Activated naive CD8-positive, alpha-beta T cell treated with anti-CD3 and anti-CD28 coated beads, Interleukin-2, amount 50 U/mL, for 24 hours (primary cell): Measurements from ENCODE around the gene TTC27.

Experiments
- ATAC-seq: fragments of 150-1000 bp; cut with Tn5 transposase; one replicate; pipeline ENCODE4 v1.10.0; 2021
- DNase-seq: peaks from one replicate; pipeline ENCODE4 v3.0.0; 2021
- H3K27ac Mint-ChIP-seq: one replicate; pipeline ENCODE4 v1.8.0; 2021; ENCODE audit warnings: mild to moderate bottlenecking, mixed read lengths
- H3K27me3 Mint-ChIP-seq: one replicate; pipeline ENCODE4 v1.8.0; 2021; ENCODE audit warnings: mixed read lengths
- H3K36me3 Mint-ChIP-seq: one replicate; pipeline ENCODE4 v1.8.0; 2021; ENCODE audit warnings: low read depth, mixed read lengths
- H3K4me1 Mint-ChIP-seq: one replicate; pipeline ENCODE4 v1.8.0; 2021; ENCODE audit warnings: mixed read lengths
- H3K4me3 Mint-ChIP-seq: one replicate; pipeline ENCODE4 v1.8.0; 2021; ENCODE audit warnings: mild to moderate bottlenecking, moderate library complexity, mixed read lengths
- H3K9me3 Mint-ChIP-seq: one replicate; pipeline ENCODE4 v1.8.0; 2021; ENCODE audit warnings: mixed read lengths

Gene TTC27

DNA sequence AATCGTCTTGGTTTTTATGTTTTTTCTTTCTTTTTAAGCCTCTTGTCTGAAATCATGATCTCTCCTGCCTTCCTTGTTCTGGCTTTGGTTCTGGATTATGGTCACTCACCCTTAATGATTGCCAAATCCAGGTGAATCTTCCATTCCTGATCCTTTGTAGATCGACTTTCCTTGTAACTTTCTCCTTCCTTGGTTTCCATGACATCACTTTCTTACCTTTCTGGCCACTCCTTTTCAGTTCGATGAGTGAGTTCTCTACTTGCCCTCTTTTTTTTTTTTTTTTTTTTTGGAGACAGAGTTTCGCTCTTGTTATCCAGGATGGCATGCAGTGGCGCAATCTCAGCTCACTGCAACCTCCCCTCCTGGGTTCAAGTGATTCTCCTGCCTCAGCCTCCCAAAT, 179.8 kb downstream of the TTC27 start:
- Mint-ChIP-seq H3K9me3 (no peaks in the 10 kb centered on the region), H3K27me3 (no peaks in the 10 kb centered on the region)
- no peak for ATAC-seq

DNA sequence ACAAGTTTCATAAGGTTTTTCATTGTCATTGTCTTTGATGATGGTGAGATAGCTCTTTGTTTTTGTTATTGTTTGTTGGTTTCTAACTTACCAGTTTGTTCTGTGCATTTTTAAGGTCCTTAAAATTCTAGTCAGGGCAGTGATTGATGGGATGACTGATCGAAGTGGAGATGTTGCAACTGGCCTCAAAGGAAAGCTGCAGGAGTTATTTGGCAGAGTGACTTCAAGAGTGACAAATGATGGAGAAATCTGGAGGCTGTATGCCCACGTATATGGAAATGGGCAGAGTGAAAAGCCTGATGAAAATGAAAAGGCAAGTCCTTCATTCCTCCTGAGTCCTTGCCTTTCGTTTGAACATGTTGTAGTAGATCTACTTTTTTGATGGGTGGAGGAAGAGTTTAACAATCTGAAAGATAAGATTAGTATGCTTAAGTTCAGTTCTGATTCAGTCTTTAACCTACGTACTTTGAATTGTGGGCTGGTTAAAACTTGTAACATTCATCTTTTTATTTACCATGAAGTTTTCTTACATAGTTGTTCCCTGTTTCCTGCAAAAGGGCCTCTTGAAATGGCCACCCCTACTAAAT, 183.2 kb downstream of the TTC27 start:
- no peak overlapping the region for H3K27ac Mint-ChIP-seq
- no peaks in the 10 kb centered on the region for H3K4me1 Mint-ChIP-seq
- no peak overlapping the region for H3K4me3 Mint-ChIP-seq
- no peaks in the 10 kb centered on the region for H3K27me3 Mint-ChIP-seq
- ATAC-seq = no peak
- H3K36me3 Mint-ChIP-seq = peaks cover 45% of the 10 kb centered on the region
- DNase-seq = no peak
- H3K9me3 Mint-ChIP-seq = no peaks in the 10 kb centered on the region

More for the DNA sequence above, 179.8 kb downstream of the TTC27 start:
- DNase-seq = no peak
- no peak overlapping the region for H3K4me3 Mint-ChIP-seq
- no peaks in the 10 kb centered on the region for H3K4me1 Mint-ChIP-seq
- H3K27ac Mint-ChIP-seq = no peak overlapping the region
- peaks cover 32% of the 10 kb centered on the region for H3K36me3 Mint-ChIP-seq

DNA sequence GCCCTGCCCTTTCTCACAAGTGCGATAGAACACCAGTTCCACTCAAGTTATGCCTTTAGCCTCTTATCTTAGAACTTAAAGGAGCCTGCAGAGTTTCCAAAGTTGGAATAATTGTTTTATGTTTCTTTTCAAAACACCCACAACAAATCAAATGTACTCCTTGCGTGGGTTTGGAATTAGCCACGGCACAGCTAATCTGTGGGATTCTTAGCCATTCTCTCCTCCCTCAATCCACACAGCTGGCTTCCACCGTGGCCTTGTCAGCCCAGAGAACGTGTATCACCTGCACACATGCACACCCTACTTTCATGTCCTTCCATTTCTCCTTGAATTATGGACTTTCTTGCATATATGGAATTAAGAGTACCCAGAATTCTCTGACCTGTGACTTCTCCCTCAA, 183.8 kb downstream of the TTC27 start:
- H3K27ac Mint-ChIP-seq = no peak overlapping the region

DNA sequence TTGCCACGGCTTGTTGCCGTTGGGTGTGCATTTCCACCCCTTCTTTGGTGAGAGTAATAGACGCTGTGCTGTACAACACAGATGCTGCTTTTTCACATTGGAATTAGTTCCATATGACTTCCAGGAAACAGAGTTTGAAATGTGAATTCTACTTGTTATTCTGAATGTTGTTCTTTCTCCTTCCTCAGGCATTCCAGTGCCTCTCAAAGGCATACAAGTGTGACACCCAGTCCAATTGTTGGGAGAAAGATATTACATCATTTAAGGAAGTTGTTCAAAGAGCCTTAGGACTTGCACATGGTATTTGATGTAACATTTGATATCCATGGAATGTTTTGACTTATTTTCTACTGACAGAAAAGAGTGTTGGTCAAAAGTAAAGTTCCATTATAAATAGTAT, 184.5 kb downstream of the TTC27 start:
- no peak for DNase-seq
- ATAC-seq = no peak
- peaks cover 50% of the 10 kb centered on the region for H3K36me3 Mint-ChIP-seq
- H3K27me3 Mint-ChIP-seq = no peaks in the 10 kb centered on the region
- H3K4me1 Mint-ChIP-seq = no peaks in the 10 kb centered on the region
- no peak overlapping the region for H3K4me3 Mint-ChIP-seq
- no peaks in the 10 kb centered on the region for H3K9me3 Mint-ChIP-seq
- no peak overlapping the region for H3K27ac Mint-ChIP-seq

More for the DNA sequence above, 183.8 kb downstream of the TTC27 start:
- Mint-ChIP-seq H3K36me3 (peaks cover 49% of the 10 kb centered on the region), H3K9me3 (no peaks in the 10 kb centered on the region), H3K4me3 (no peak overlapping the region), H3K27me3 (no peaks in the 10 kb centered on the region), H3K4me1 (no peaks in the 10 kb centered on the region)
- no peak for DNase-seq
- no peak for ATAC-seq

DNA sequence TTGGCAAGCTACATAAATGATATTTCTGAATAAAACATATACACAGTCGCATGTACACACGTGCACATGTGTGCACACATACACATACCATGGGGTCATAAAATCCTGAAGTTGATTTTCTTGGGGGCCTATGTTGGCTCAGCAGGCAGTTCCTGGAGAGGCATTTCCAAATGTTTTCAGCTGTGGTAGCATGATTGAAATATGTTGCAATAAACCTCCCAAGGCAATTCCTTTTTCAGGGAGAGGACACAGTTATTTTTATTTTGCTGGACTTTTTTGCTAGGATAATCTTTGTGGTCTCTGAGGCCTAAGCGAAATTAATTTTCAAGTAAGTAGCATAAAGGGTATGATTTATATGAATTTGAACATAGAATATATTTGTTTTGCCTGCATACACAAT, 192.2 kb downstream of the TTC27 start:
- ATAC-seq (no peak), DNase-seq (no peak)
- no peaks in the 10 kb centered on the region for H3K9me3 Mint-ChIP-seq
- H3K27ac Mint-ChIP-seq = no peak overlapping the region
- H3K36me3 Mint-ChIP-seq = peaks cover 38% of the 10 kb centered on the region
- H3K4me3 Mint-ChIP-seq = no peak overlapping the region
- no peaks in the 10 kb centered on the region for H3K27me3 Mint-ChIP-seq
- no peaks in the 10 kb centered on the region for H3K4me1 Mint-ChIP-seq

DNA sequence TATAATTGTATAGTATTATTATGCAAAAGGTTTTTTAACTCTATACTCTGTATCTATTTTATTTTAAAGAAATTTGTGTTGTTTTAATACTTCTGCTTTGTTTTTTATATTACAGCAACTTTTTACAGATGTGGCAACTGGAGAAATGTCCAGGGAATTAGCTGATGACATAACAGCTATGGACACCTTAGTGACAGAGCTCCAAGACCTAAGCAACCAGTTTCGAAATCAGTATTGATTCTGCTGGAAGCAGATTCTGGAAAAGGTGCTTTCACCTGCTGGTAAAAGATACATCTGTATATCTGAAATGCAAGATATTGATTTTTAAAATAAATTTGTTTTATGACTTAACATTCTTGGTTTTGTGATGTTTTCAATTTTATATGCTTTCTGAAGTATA, 192.9 kb downstream of the TTC27 start:
- Mint-ChIP-seq H3K9me3 (no peaks in the 10 kb centered on the region), H3K36me3 (peaks cover 41% of the 10 kb centered on the region), H3K27ac (no peak overlapping the region), H3K27me3 (no peaks in the 10 kb centered on the region), H3K4me3 (no peak overlapping the region), H3K4me1 (no peaks in the 10 kb centered on the region)
- DNase-seq = no peak
- ATAC-seq = no peak

DNA sequence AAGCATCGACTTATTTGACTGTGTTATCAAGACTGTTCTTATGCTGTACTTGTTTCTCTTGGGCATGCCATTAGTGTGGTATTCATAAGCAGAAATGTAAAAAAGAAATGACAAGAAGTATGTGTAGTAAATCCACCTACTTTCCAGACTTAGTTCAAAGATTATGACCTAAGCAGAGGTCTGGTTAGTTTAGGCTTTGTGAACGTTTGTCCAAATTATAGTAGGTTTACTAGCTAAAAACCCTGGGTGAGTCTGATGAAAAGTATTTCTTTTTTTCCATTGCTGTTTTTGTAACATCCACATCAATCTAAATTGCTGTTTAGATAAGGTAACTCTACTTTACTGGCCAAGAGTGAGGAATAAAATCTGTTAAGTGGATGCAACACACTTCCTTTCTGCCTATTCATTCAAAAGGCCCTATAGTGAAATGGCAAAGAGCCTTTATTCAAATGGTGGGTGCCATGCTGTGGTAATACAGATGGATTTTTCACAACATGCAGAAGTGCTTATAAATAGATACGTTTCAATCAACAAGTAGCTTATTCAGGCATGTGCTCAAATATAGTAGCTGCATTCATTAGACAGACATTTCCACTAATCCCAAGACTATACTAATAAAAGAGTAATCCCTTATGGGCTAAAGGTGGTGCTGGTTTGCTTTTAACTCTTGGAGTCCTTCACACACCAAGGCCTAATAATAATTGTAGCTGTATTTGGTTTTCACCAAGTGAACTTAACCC, 196.4 kb downstream of the TTC27 start:
- H3K4me3 Mint-ChIP-seq = no peak overlapping the region
- H3K27ac Mint-ChIP-seq = no peak overlapping the region
- DNase-seq (no peak), ATAC-seq (no peak)
- no peaks in the 10 kb centered on the region for H3K27me3 Mint-ChIP-seq
- H3K36me3 Mint-ChIP-seq = peaks cover 29% of the 10 kb centered on the region
- H3K4me1 Mint-ChIP-seq = no peaks in the 10 kb centered on the region
- peaks cover 8% of the 10 kb centered on the region for H3K9me3 Mint-ChIP-seq

DNA sequence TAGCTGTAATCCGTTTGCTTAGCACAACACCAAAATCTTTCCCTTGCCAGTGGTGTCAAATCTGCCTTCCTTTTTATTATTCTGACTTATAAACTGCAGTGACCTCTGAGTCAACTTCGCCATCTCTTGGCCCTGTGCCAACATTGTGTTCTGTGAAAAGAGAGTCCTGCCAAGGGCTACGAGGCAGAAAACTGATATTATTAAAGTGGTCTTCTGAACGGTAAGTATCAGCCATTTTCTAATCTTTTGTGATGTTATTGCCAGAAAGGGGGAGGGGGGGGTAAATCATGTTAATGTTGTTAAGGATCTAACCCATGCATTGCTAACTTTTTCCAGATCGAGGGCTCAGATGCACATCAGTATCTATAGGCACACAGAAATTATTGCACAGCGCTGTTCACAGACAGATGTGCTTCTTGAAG, 197.5 kb downstream of the TTC27 start:
- Mint-ChIP-seq H3K27me3 (no peaks in the 10 kb centered on the region), H3K27ac (no peak overlapping the region), H3K36me3 (peaks cover 19% of the 10 kb centered on the region), H3K4me1 (no peaks in the 10 kb centered on the region), H3K9me3 (peaks cover 12% of the 10 kb centered on the region), H3K4me3 (no peak overlapping the region)
- ATAC-seq (no peak), DNase-seq (no peak)

DNA sequence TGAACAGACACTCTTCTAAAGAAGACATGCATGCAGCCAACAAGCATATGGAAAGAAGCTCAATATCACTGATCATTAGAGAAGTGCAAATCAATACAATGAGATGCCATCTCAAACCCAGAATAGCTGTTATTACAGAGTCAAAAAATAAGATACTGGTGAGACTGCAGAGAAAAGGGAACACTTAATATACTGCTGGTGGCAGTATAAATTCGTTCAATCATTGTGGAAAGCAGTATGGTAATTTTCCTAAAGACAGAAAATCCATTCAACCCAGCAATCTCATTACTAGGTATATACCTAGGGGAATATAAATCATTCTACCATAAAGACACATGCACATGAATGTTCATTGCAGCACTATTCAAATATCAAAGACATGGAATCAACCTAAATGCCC, 202.3 kb downstream of the TTC27 start:
- DNase-seq = no peak
- Mint-ChIP-seq H3K27ac (no peak overlapping the region), H3K27me3 (no peaks in the 10 kb centered on the region), H3K4me1 (no peaks in the 10 kb centered on the region), H3K4me3 (no peak overlapping the region), H3K36me3 (peaks cover 10% of the 10 kb centered on the region), H3K9me3 (peaks cover 18% of the 10 kb centered on the region)
- ATAC-seq = no peak

DNA sequence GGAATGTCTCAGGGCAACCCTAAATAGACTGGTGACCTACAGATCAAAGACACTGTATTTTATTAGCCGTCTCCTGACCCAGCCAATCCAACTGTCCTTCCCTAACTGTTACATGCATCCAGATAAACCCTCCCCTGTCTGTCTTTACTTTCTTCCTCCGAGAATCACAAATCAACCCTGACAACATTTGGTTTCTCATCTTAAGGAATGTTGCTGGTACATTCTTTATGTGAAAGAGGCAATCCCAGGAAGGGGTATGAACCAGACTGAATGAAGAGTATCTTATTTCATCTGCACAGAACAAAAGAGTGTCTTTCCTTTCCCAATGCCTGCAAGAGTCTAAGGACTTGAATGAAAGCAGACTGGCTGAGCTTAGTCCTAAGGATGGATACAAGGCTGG, 205.0 kb downstream of the TTC27 start:
- H3K9me3 Mint-ChIP-seq = peaks cover 18% of the 10 kb centered on the region
- no peaks in the 10 kb centered on the region for H3K4me1 Mint-ChIP-seq
- DNase-seq = no peak
- ATAC-seq = no peak
- no peak overlapping the region for H3K4me3 Mint-ChIP-seq
- peaks cover 3% of the 10 kb centered on the region for H3K36me3 Mint-ChIP-seq
- no peak overlapping the region for H3K27ac Mint-ChIP-seq
- no peaks in the 10 kb centered on the region for H3K27me3 Mint-ChIP-seq

DNA sequence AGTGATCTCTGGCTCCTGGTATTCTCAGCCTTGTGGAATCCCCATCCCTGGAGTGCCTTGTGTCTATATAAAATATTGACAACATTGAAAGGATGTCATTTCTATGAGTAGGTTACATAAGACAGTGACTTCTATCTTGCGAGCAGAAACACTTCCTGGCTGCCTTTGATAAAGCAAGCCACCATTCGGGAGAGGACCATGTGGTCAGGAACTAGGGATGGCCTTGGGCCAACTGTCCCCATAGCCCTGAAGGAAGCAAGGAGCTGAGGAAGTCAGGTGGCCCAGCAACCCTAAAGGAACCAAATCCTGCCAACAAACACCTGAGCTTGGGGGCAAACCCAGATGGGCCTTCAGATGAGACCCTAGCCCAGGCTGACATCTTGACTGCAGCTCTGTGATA, 205.9 kb downstream of the TTC27 start:
- Mint-ChIP-seq H3K4me3 (no peak overlapping the region), H3K4me1 (no peaks in the 10 kb centered on the region), H3K27me3 (no peaks in the 10 kb centered on the region), H3K36me3 (peaks cover 3% of the 10 kb centered on the region), H3K27ac (no peak overlapping the region), H3K9me3 (peaks cover 13% of the 10 kb centered on the region)
- ATAC-seq = no peak
- no peak for DNase-seq

DNA sequence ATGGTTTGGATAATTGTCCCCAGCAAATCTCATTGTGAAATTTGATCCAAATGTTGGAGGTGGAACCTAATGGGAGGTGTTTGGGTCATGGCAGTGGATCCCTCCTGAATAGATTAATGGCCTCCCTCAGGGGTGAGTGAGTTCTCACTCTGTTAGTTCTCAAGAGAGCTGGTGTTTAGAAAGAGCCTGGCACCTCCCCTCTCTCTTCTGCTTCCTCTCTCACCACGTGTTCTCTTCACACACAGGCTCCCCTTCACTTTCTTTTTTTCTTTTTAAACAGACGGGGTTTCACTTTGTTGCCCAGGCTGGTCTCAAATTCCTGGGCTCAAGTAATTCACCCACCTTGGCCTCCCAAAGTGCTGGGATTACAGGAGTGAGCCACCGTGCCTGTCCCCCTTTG, 207.3 kb downstream of the TTC27 start:
- ATAC-seq (no peak), DNase-seq (no peak)
- H3K36me3 Mint-ChIP-seq = peaks cover 2% of the 10 kb centered on the region
- H3K9me3 Mint-ChIP-seq = peaks cover 6% of the 10 kb centered on the region
- H3K4me3 Mint-ChIP-seq = no peak overlapping the region
- H3K27ac Mint-ChIP-seq = no peak overlapping the region
- H3K27me3 Mint-ChIP-seq = no peaks in the 10 kb centered on the region
- H3K4me1 Mint-ChIP-seq = no peaks in the 10 kb centered on the region

DNA sequence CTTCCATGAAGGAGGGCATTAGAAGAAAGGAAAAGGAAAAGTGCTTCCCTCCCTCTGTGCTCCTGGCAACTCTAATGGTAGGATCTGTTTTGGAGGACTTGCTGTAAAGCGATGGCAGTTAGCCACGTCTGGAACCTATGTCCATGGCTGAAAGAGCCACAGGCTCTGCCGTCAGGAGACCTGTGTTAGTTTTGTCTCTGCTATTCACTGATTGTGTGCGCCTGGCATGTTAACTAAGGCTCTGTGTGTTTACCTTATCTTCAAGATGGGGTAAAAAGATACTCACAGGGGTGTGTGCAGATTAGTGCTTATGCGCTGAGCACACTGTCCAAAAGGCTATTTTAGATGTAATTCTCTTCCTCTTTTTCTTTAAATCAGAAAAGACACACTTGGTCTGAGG, 209.1 kb downstream of the TTC27 start:
- Mint-ChIP-seq H3K27me3 (no peaks in the 10 kb centered on the region), H3K36me3 (peaks cover 2% of the 10 kb centered on the region), H3K4me3 (no peak overlapping the region), H3K27ac (no peak overlapping the region), H3K9me3 (no peaks in the 10 kb centered on the region), H3K4me1 (no peaks in the 10 kb centered on the region)
- ATAC-seq (no peak), DNase-seq (no peak)

DNA sequence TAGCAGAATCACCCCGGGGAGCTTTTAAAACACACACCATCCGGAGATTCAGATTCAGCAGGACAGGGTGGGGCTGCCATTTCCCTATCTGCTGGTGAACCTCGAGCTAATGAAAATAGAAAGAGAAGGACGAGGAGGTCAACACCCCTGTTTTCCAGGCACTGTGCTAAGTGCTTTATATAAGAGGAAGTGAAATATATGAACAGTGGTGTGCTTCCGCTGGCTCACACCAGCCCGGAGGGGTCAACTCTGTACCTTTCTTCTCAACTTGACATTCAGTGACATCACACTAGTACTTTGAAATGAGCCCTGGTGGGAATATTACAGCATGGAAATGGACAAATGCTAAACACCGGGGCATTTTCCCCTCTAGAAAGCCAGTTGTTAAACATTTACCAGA, 210.6 kb downstream of the TTC27 start:
- H3K27ac Mint-ChIP-seq = no peak overlapping the region
- DNase-seq = no peak
- ATAC-seq = no peak

DNA sequence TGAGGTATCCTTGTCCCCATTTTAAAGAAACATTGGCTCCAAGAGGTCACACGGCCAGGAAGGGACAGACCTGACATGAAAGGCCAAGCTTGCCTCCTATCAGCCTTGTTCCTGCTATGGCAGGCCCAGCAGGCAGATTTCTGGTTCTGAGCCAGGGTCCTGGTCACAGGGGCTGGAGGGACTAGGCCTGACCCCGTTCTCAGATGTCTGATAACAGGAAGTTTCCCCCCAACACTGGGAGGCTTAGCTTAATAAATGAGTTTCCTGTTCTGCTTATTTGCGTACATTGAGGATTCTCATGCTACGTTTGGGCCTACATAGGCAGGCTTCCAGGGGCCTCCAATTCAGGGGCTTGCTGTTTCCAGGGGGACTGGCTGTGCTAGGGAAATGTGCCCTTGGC, 211.1 kb downstream of the TTC27 start:
- Mint-ChIP-seq H3K36me3 (peaks cover 2% of the 10 kb centered on the region), H3K27ac (no peak overlapping the region), H3K27me3 (no peaks in the 10 kb centered on the region), H3K9me3 (no peaks in the 10 kb centered on the region), H3K4me3 (no peak overlapping the region), H3K4me1 (no peaks in the 10 kb centered on the region)
- no peak for DNase-seq
- ATAC-seq = no peak

More for the DNA sequence above, 210.6 kb downstream of the TTC27 start:
- Mint-ChIP-seq H3K4me3 (no peak overlapping the region), H3K4me1 (no peaks in the 10 kb centered on the region), H3K27me3 (no peaks in the 10 kb centered on the region), H3K9me3 (no peaks in the 10 kb centered on the region), H3K36me3 (peaks cover 2% of the 10 kb centered on the region)
